ENCODE data around the gene BTBD2. TPM values are rescaled to one million over a fixed set of nuclear protein-coding genes. Genes with fewer than 3 reads are reported as not detected.

Gene BTBD2
- total RNA-seq, 4 donors from 2014 or later: 57.8 to 114 (median 76.0) TPM

DNA sequence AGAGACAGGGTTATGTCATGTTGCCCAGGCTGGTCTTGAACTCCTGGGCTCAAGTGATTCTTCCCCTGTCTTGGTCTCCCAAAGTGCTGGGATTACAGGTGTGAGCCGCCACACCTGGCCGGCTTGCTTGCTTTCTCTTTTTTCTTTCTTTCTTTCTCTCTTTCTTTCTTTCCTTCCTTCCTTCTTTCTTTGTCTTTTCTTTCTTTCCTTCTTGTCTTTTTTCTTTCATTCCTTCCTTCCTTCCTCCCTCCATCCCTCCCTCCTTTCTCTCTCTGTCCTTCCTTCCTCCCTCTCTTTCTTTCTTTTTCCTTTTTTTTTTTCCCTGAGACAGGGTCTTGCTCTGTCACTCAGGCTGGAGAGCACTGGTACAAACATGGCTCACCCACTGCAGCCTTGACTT is 6.8 kb upstream of the BTBD2 start:
- peaks cover 0 to 23% (median 0%) of the 10 kb centered on the region in 4 donors for H3K4me1 ChIP-seq
- H3K4me3 ChIP-seq: no peak overlapping the region
- H3K9me3 ChIP-seq: no peaks in the 10 kb centered on the region
- DNase-seq: no peak
- peak overlapping the region in 1 of 4 donors; percentile 84 for H3K27ac ChIP-seq
- no peaks in the 10 kb centered on the region for H3K36me3 ChIP-seq
- TF ChIP-seq, protein P1, sequence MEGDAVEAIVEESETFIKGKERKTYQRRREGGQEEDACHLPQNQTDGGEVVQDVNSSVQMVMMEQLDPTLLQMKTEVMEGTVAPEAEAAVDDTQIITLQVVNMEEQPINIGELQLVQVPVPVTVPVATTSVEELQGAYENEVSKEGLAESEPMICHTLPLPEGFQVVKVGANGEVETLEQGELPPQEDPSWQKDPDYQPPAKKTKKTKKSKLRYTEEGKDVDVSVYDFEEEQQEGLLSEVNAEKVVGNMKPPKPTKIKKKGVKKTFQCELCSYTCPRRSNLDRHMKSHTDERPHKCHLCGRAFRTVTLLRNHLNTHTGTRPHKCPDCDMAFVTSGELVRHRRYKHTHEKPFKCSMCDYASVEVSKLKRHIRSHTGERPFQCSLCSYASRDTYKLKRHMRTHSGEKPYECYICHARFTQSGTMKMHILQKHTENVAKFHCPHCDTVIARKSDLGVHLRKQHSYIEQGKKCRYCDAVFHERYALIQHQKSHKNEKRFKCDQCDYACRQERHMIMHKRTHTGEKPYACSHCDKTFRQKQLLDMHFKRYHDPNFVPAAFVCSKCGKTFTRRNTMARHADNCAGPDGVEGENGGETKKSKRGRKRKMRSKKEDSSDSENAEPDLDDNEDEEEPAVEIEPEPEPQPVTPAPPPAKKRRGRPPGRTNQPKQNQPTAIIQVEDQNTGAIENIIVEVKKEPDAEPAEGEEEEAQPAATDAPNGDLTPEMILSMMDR (IDR thresholded peaks at IDR 0.05): no peak
- no peak for TF ChIP-seq POLR2A (IDR thresholded peaks at IDR 0.05)
- H3K27me3 ChIP-seq: no peaks in the 10 kb centered on the region

DNA sequence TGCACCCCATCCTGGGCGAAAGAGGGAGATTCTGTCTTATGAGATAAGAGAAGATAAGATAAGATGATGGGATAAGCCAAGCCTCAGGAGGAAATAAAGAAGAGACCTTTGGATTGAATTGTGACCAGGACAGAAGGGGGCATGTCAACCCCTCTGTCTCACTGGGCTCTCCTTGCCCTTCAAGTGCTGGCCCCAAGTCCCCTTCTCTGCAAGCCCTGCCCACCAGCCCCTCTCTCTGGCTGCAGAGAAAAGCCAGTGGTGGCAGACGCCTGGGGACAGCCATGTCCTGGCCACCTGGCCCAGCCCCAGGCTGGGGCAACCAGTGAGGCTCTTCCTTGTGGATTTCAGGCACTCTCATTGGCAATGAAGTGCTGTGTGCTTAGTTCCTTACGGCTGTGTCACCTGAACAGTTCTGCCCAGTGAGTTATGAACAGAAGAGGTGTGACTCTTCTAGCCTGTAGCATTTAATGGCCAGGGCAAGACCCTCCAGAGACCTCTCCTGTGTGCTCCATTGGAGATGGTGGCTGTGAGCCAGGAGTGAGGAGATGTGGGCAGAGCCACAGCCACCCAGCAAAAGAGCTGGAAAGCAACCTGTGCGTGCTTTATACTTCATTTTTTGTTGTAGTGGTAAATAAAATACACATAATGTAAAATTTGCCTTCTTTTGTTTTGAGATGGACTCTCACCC is 6.1 kb upstream of the BTBD2 start:
- Histone ChIP-seq H3K36me3 (no peaks in the 10 kb centered on the region), H3K9me3 (no peaks in the 10 kb centered on the region), H3K4me1 (peaks cover 0 to 18% (median 0%) of the 10 kb centered on the region in 4 donors), H3K27me3 (no peaks in the 10 kb centered on the region), H3K27ac (peak overlapping the region in 3 of 4 donors; percentile 54 to 85 (median 84)), H3K4me3 (no peak overlapping the region)
- peak in 1 of 3 donors; percentile 73 for DNase-seq
- TF ChIP-seq, protein P1 (IDR thresholded peaks at IDR 0.05): peak in 1 of 6 experiments; percentile 10
- TF ChIP-seq POLR2A (IDR thresholded peaks at IDR 0.05): peak in 1 of 2 donors; percentile 22

DNA sequence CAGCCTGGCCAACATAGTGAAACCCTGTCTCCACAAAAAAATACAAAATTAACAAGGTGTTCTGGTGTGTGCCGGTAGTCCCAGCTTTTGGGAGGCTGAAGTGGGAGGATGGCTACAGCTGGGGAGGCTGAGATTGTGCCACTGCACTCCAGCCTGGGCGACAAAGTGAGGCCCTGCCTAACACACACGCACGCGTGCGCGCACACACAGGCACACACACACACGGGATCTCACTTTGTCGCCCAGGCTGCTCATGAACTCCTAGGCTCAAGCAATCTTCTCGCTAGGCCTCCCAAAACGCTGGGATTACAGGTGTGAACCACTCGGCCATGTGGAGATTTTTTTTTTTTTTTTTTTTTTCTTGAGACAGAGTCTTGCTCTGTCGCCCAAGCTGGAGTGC is 3.2 kb upstream of the BTBD2 start:
- Histone ChIP-seq H3K27me3 (no peaks in the 10 kb centered on the region), H3K27ac (no peak overlapping the region), H3K4me3 (no peak overlapping the region), H3K36me3 (no peaks in the 10 kb centered on the region), H3K4me1 (peaks cover 0 to 37% (median 9%) of the 10 kb centered on the region in 4 donors), H3K9me3 (no peaks in the 10 kb centered on the region)
- TF ChIP-seq, protein P1 (IDR thresholded peaks at IDR 0.05): no peak
- TF ChIP-seq POLR2A (IDR thresholded peaks at IDR 0.05): no peak
- DNase-seq: no peak

DNA sequence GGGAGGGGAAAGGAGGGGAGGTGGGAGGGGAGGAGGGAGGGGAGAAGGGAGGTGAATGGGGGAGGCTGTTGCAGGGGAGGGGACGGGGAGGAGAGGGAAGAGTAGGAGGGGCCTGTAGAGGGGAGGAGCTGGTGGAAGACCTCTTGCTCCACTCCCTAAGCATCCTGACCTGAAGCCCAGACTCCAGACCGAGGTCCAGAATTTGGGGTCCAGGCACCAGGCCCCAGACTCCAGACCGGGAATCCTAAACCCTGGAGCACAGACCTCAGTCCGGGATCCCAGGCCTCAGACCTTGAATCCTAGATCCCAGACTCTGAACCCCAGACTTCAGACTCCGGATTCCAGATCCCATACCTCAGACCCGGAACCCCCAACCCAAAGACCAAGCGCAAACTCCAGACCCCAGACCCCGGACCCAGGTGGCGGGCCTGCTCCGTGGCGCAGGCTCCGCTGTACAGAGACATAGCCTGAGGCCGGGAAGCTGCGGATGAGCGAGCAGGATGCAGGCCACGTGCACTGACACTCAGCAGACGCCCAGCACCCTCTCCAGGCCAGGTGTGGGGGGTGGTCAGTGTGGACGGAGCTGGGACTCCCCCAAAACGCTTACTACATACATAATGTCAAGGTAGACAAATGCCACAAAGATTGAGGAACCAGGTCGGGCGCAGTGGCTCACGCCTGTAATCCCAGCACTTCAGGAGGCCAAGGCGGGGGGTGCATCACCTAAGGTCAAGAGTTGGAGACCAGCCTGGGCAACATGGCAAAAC is 710 bp upstream of the BTBD2 start:
- Histone ChIP-seq H3K9me3 (no peaks in the 10 kb centered on the region), H3K4me1 (peaks cover 0 to 38% (median 9%) of the 10 kb centered on the region in 4 donors), H3K4me3 (peak overlapping the region; percentile 8 to 95 (median 38)), H3K36me3 (no peaks in the 10 kb centered on the region), H3K27ac (peak overlapping the region; percentile 17 to 73 (median 68)), H3K27me3 (no peaks in the 10 kb centered on the region)
- TF ChIP-seq, protein P1 (IDR thresholded peaks at IDR 0.05): no peak
- no peak for TF ChIP-seq POLR2A (IDR thresholded peaks at IDR 0.05)
- DNase-seq: peak; percentile 62 to 89 (median 75)

DNA sequence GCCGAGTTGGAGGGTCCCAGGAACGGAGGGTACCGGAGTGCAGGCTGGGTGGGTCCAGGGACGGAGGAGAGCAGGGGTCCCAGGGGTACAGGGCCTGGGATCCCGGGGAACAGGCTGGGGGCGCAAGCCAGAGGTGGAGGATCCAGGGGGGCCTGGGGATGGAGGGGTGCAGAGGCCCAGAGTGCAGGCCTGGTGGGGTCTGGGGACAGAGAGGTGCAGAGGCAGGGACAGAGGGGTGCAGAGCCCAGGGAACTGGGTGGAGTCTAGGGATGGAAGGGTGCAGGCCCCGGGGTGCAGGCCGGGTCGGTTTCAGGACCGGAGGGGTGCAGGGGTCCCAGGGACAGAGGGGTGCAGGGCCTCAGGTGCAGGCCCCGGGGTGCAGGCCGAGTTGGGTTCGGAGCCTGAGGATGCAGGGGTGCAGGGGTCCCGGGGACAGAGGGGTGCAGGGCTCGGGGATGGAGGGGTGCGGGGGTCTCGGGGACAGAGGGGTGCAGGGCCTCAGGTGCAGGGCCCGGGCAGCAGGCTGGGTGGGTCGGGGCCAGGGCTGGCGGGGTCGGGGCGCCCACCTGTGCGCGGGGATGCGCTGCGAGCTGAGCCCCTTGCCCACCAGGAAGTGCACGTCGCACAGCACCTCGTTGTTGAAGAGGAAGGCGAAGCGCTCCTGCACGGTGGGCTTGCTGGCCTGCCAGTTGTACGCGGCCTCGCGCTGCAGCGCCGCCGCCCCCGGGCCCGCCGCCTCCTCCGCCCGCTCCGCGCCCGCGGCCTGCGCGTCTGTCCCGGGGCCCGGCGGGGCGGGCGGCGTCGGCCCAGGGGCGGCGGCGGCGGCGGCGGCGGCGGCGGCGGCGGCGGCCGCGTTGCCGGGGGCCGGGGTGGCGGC is 545 bp downstream of the BTBD2 start:
- Histone ChIP-seq H3K27ac (peak overlapping the region; percentile 36 to 83 (median 60)), H3K4me3 (peak overlapping the region; percentile 55 to 95 (median 75)), H3K36me3 (no peaks in the 10 kb centered on the region), H3K9me3 (no peaks in the 10 kb centered on the region), H3K4me1 (peaks cover 0 to 37% (median 9%) of the 10 kb centered on the region in 4 donors), H3K27me3 (no peaks in the 10 kb centered on the region)
- TF ChIP-seq, protein P1 (IDR thresholded peaks at IDR 0.05): no peak
- no peak for TF ChIP-seq POLR2A (IDR thresholded peaks at IDR 0.05)
- DNase-seq: no peak

Data from Peyer's patch (tissue), 4 donors.